ENCODE results near the gene USP31. TPM values are rescaled to one million over a fixed set of nuclear protein-coding genes. Genes with fewer than 3 reads are reported as not detected.

Gene USP31
- total RNA-seq, 1 experiment from 2014 or later, result 17.4 TPM

DNA sequence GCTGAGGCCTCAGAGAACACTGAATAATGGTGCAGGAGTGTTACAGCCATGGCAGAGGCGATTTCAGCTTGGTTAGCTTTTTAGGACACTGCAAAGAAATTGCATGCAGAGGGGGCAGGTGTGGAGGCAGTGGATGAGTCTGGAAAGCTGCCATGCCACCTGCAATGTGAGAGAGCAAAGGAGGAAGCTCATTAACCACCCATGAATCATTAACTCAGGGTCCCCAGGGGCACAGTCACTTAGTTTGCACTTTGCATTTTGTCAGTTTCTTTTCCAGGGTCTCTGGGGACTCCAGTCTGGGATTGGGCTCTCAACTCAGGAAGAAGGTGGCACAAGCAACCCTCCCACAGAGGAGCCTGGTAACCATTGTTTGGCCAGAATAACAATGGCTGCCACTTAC, 132.9 kb downstream of the USP31 start (continued):
- TF ChIP-seq, protein P1, sequence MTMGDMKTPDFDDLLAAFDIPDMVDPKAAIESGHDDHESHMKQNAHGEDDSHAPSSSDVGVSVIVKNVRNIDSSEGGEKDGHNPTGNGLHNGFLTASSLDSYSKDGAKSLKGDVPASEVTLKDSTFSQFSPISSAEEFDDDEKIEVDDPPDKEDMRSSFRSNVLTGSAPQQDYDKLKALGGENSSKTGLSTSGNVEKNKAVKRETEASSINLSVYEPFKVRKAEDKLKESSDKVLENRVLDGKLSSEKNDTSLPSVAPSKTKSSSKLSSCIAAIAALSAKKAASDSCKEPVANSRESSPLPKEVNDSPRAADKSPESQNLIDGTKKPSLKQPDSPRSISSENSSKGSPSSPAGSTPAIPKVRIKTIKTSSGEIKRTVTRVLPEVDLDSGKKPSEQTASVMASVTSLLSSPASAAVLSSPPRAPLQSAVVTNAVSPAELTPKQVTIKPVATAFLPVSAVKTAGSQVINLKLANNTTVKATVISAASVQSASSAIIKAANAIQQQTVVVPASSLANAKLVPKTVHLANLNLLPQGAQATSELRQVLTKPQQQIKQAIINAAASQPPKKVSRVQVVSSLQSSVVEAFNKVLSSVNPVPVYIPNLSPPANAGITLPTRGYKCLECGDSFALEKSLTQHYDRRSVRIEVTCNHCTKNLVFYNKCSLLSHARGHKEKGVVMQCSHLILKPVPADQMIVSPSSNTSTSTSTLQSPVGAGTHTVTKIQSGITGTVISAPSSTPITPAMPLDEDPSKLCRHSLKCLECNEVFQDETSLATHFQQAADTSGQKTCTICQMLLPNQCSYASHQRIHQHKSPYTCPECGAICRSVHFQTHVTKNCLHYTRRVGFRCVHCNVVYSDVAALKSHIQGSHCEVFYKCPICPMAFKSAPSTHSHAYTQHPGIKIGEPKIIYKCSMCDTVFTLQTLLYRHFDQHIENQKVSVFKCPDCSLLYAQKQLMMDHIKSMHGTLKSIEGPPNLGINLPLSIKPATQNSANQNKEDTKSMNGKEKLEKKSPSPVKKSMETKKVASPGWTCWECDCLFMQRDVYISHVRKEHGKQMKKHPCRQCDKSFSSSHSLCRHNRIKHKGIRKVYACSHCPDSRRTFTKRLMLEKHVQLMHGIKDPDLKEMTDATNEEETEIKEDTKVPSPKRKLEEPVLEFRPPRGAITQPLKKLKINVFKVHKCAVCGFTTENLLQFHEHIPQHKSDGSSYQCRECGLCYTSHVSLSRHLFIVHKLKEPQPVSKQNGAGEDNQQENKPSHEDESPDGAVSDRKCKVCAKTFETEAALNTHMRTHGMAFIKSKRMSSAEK (CRISPR knock-in tag; IDR thresholded peaks at IDR 0.05; ENCODE audit: borderline replicate concordance), result no peak
- TF ChIP-seq TEAD1 (CRISPR knock-in tag; IDR thresholded peaks at IDR 0.05), result no peak
- TF ChIP-seq, protein P2, sequence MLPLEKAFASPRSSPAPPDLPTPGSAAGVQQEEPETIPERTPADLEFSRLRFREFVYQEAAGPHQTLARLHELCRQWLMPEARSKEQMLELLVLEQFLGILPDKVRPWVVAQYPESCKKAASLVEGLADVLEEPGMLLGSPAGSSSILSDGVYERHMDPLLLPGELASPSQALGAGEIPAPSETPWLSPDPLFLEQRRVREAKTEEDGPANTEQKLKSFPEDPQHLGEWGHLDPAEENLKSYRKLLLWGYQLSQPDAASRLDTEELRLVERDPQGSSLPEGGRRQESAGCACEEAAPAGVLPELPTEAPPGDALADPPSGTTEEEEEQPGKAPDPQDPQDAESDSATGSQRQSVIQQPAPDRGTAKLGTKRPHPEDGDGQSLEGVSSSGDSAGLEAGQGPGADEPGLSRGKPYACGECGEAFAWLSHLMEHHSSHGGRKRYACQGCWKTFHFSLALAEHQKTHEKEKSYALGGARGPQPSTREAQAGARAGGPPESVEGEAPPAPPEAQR (CRISPR knock-in tag; IDR thresholded peaks at IDR 0.05), result no peak
- TF ChIP-seq NR2C2 (CRISPR knock-in tag; IDR thresholded peaks at IDR 0.05), result no peak
- TF ChIP-seq, protein P3, sequence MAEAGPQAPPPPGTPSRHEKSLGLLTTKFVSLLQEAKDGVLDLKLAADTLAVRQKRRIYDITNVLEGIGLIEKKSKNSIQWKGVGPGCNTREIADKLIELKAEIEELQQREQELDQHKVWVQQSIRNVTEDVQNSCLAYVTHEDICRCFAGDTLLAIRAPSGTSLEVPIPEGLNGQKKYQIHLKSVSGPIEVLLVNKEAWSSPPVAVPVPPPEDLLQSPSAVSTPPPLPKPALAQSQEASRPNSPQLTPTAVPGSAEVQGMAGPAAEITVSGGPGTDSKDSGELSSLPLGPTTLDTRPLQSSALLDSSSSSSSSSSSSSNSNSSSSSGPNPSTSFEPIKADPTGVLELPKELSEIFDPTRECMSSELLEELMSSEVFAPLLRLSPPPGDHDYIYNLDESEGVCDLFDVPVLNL (CRISPR knock-in tag; IDR thresholded peaks at IDR 0.05; ENCODE audit: borderline replicate concordance, low read depth), result no peak
- no peak for TF ChIP-seq FOXK1 (CRISPR knock-in tag; IDR thresholded peaks at IDR 0.05)
- no peak for TF ChIP-seq ATF1 (CRISPR knock-in tag; IDR thresholded peaks at IDR 0.05)
- TF ChIP-seq NFE2L1 (CRISPR knock-in tag; IDR thresholded peaks at IDR 0.05), result no peak

DNA sequence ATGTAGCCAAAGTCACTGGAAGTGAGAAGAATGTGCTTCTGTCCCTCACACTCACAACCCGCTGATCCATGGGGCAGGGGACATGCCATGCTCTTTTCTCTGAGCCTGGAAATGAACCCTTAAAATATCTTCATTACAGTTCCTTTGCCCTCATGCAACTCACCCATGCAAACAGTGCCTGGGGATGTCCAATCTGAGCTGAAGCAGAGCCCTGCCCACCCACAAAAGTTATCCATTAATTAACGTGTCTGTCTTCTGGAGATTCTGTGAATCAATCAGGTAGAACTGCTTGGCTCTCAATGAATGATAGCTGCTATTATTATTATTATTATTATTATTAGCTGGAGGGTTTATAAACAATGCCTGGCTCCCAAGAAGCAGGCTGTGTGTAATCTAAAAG, 133.7 kb downstream of the USP31 start:
- Mint-ChIP-seq H3K27ac (no peak overlapping the region), H3K27me3 (ENCODE audit: low read depth) (no peaks in the 10 kb centered on the region), H3K4me1 (0 out of 2 replicates have a peak, but pooled peaks cover 3% of the 10 kb centered on the region), H3K4me3 (no peak overlapping the region), H3K9me3 (peaks cover 8% of the 10 kb centered on the region), H3K36me3 (no peaks in the 10 kb centered on the region)
- CTCF ChIA-PET, result interaction anchor here (0.9 to 2.0 kb wide), 3 partner anchors 18 to 117 kb away, joined by 3 to 6 read pairs (median 4); no protein-coding TSS in a partner anchor
- DNase-seq (ENCODE audit: low spot score), result no peak
- ATAC-seq, result no peak
- POLR2A ChIA-PET, result no interaction called here
- TF ChIP-seq, protein P4, sequence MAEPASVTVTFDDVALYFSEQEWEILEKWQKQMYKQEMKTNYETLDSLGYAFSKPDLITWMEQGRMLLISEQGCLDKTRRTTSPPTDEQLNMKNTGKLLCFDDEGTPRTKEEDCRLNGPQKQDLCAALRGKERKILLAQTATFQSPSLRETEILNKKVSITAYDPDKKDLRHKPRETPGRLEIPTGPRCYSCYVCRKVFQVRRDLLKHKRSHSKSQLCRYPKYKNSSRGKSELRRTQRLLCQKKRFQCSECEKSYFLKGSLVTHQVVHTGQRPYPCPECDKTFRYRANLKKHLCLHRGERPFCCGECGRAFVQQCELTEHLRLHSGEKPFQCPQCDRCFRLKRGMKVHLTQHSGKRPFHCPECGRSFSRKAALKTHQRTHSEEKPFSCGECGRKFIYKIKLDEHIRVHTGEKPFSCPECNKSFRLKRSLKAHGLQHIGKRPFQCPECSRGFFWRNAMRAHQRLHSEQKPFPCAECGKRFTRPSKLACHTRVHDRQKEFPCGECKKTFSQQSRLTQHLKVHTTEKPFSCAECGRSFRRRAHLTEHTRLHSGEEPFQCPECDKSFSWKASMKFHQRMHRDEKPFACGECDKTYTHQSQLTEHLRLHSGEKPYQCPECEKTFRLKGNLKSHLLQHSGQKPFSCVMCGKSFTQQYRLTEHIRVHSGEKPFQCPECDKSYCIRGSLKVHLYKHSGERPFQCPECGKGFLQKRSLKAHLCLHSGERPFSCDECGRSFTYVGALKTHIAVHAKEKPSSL (CRISPR knock-in tag; conservative IDR thresholded peaks at IDR 0.05), result no peak
- TF ChIP-seq ETV6 (CRISPR knock-in tag; IDR thresholded peaks at IDR 0.05) (no peak), ZNF138 (CRISPR knock-in tag; conservative IDR thresholded peaks at IDR 0.05) (no peak), SOX15 (CRISPR knock-in tag; IDR thresholded peaks at IDR 0.05) (no peak), RELA (CRISPR knock-in tag; IDR thresholded peaks at IDR 0.05; ENCODE audit: borderline replicate concordance) (no peak), IRF2 (CRISPR knock-in tag; IDR thresholded peaks at IDR 0.05; ENCODE audit: borderline replicate concordance, low read depth) (no peak), ZNF671 (CRISPR knock-in tag; IDR thresholded peaks at IDR 0.05) (no peak)
- TF ChIP-seq, protein P5, sequence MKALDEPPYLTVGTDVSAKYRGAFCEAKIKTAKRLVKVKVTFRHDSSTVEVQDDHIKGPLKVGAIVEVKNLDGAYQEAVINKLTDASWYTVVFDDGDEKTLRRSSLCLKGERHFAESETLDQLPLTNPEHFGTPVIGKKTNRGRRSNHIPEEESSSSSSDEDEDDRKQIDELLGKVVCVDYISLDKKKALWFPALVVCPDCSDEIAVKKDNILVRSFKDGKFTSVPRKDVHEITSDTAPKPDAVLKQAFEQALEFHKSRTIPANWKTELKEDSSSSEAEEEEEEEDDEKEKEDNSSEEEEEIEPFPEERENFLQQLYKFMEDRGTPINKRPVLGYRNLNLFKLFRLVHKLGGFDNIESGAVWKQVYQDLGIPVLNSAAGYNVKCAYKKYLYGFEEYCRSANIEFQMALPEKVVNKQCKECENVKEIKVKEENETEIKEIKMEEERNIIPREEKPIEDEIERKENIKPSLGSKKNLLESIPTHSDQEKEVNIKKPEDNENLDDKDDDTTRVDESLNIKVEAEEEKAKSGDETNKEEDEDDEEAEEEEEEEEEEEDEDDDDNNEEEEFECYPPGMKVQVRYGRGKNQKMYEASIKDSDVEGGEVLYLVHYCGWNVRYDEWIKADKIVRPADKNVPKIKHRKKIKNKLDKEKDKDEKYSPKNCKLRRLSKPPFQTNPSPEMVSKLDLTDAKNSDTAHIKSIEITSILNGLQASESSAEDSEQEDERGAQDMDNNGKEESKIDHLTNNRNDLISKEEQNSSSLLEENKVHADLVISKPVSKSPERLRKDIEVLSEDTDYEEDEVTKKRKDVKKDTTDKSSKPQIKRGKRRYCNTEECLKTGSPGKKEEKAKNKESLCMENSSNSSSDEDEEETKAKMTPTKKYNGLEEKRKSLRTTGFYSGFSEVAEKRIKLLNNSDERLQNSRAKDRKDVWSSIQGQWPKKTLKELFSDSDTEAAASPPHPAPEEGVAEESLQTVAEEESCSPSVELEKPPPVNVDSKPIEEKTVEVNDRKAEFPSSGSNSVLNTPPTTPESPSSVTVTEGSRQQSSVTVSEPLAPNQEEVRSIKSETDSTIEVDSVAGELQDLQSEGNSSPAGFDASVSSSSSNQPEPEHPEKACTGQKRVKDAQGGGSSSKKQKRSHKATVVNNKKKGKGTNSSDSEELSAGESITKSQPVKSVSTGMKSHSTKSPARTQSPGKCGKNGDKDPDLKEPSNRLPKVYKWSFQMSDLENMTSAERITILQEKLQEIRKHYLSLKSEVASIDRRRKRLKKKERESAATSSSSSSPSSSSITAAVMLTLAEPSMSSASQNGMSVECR (CRISPR knock-in tag; IDR thresholded peaks at IDR 0.05; ENCODE audit: borderline replicate concordance), result no peak
- TF ChIP-seq, protein P6, sequence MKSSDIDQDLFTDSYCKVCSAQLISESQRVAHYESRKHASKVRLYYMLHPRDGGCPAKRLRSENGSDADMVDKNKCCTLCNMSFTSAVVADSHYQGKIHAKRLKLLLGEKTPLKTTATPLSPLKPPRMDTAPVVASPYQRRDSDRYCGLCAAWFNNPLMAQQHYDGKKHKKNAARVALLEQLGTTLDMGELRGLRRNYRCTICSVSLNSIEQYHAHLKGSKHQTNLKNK (CRISPR knock-in tag; IDR thresholded peaks at IDR 0.05), result no peak
- TF ChIP-seq, protein P7, sequence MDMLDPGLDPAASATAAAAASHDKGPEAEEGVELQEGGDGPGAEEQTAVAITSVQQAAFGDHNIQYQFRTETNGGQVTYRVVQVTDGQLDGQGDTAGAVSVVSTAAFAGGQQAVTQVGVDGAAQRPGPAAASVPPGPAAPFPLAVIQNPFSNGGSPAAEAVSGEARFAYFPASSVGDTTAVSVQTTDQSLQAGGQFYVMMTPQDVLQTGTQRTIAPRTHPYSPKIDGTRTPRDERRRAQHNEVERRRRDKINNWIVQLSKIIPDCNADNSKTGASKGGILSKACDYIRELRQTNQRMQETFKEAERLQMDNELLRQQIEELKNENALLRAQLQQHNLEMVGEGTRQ (CRISPR knock-in tag; IDR thresholded peaks at IDR 0.05), result no peak

Measured in WTC11 (cell line).